Dermis blood vessel endothelial cell (primary cell): ENCODE measurements around the gene SLC1A1. TPM values are rescaled to one million over a fixed set of nuclear protein-coding genes. Genes with fewer than 3 reads are reported as not detected.

Experiments used
- DNase-seq: peaks from one replicate; pipeline ENCODE4 v3.0.0; 2010
- total RNA-seq: library from RNA; depleted of rRNA; stranded (reverse); fragments of >200 nt; gene quantifications from 2 replicates; pipeline ENCODE4 v1.2.3, GENCODE V29; 2014

Gene SLC1A1
- total RNA-seq, 1 donor from 2014 or later: 4.1 TPM

GRCh38 chr9:4620057-4620765, 129.9 kb downstream of the SLC1A1 start:
- no peak for DNase-seq

- DNase-seq: peak; percentile 46
Measured at GRCh38 chr9:4620881-4621555, 130.8 kb downstream of the SLC1A1 start.

GRCh38 chr9:4622016-4622415, 131.7 kb downstream of the SLC1A1 start:
- no peak for DNase-seq

- peak; percentile 29 for DNase-seq
Measured at GRCh38 chr9:4630836-4631235, 140.6 kb downstream of the SLC1A1 start.

Other genes starting within 250 kb of the SLC1A1 start
- gene GLIS3, start 190.4 kb upstream of the SLC1A1 start, total RNA-seq: 12.3 and 26.0 TPM in 2 replicates
- 6.1 and 8.0 TPM in 2 replicates for gene PLPP6, start 171.8 kb downstream of the SLC1A1 start, total RNA-seq
- 2.7 and 8.8 TPM in 2 replicates for gene SPATA6L, start 176.0 kb downstream of the SLC1A1 start, total RNA-seq
- gene CDC37L1, start 189.1 kb downstream of the SLC1A1 start, total RNA-seq: 11.7 and 15.1 TPM in 2 replicates